MM.1S (cell line): Measurements from ENCODE around the gene CREB5.

Experiments used
- CTCF ChIP-seq: fragments of 300-600 bp; sonication (generic); IDR thresholded peaks from 2 replicates; pipeline ENCODE4 v1.5.1; 2016; ENCODE audit warnings: antibody characterized with exemption, low read length, mixed read lengths
- EZH2 ChIP-seq: fragments of 300-600 bp; sonication (generic); optimal IDR thresholded peaks from 2 replicates; pipeline ENCODE3; 2017; ENCODE audit warnings: low read depth, mild to moderate bottlenecking, antibody characterized with exemption, low read length, mixed read lengths

DNA sequence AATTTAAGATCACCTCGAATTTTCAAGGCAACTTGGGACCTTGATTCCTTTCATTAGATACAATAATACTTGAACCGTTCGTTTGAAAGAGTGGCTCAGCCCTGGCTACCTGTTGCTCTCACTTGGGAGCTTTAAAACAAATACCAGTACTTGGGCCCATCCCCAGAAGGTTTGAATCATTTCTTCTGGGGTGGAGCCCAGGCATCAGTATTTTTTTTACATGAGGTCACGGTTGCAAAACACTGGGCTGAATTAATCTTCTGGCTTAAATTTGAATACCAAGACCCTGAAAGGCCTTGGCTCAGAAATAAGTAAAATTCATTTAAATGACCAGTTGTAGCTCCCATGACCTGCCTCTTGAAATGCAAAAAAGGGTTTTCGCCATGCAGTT, 214.9 kb downstream of the CREB5 start:
- TF ChIP-seq CTCF: no peak
- no peak for TF ChIP-seq EZH2
